Liver (tissue), 9 donors: ENCODE data around the gene ROBO3. TPM values are rescaled to one million over a fixed set of nuclear protein-coding genes. Genes with fewer than 3 reads are reported as not detected.

Source experiments
- DNase-seq: peaks from one replicate; pipeline ENCODE4 v3.0.0-alpha.2; 2017; ENCODE audit warnings: low spot score
- H3K27ac ChIP-seq, 2 donors: one replicate each; pipeline ENCODE4 v1.7.0; 2013; ENCODE audit warnings: inconsistent platforms in 2 of 2, low read length in 2 of 2, control low read depth in 1 of 2, low read depth in 1 of 2, mild to moderate bottlenecking in 1 of 2
- H3K27me3 ChIP-seq, 4 donors: one replicate each; pipeline versions ENCODE4 v1.6.1 to v1.7.0; 2013; ENCODE audit warnings: low read length in 3 of 4, inconsistent platforms in 1 of 4, mild to moderate bottlenecking in 1 of 4, moderate library complexity in 1 of 4; ENCODE audit not compliant: control insufficient read depth in 4 of 4, insufficient read depth in 4 of 4
- H3K36me3 ChIP-seq, 4 donors: one replicate each; pipeline versions ENCODE4 v1.6.1 to v1.7.0; 2013; ENCODE audit warnings: low read length in 3 of 4, mild to moderate bottlenecking in 3 of 4, low read depth in 1 of 4, moderate library complexity in 1 of 4; ENCODE audit not compliant: control insufficient read depth in 4 of 4, insufficient read depth in 3 of 4
- H3K4me1 ChIP-seq, 4 donors: one replicate each; pipeline versions ENCODE4 v1.6.1 to v1.7.0; 2013; ENCODE audit warnings: low read length in 3 of 4, mild to moderate bottlenecking in 3 of 4, moderate library complexity in 1 of 4; ENCODE audit not compliant: control insufficient read depth in 4 of 4, insufficient read depth in 4 of 4
- H3K4me3 ChIP-seq, 3 donors: one replicate each; pipeline versions ENCODE4 v1.6.1 to v1.7.0; 2013; ENCODE audit warnings: low read length in 3 of 3, control low read depth in 1 of 3, low read depth in 1 of 3, mild to moderate bottlenecking in 1 of 3
- H3K9ac ChIP-seq, 2 donors: one replicate each; pipeline ENCODE4 v1.7.0; 2013; ENCODE audit warnings: low read length in 2 of 2, mild to moderate bottlenecking in 2 of 2, moderate library complexity in 2 of 2, control low read depth in 1 of 2, low read depth in 1 of 2
- H3K9me3 ChIP-seq, 4 donors: one replicate each; pipeline versions ENCODE4 v1.6.1 to v1.7.0; 2013; ENCODE audit warnings: low read length in 3 of 4; ENCODE audit not compliant: control insufficient read depth in 4 of 4
- CTCF ChIP-seq: fragments of 150-350 bp; IDR thresholded peaks from 2 replicates; pipeline ENCODE4 v1.5.1; 2017; ENCODE audit warnings: improper control_type of control experiment, low read depth, low read length; ENCODE audit not compliant: missing input control
- EGR1 ChIP-seq, 2 donors: IDR thresholded peaks; 2 replicates each; pipeline ENCODE4 v1.6.1; 2016 to 2018; ENCODE audit warnings: antibody characterized with exemption in 2 of 2, low read depth in 2 of 2
- FOXA1 ChIP-seq: IDR thresholded peaks from 2 replicates; pipeline ENCODE4 v1.6.1; 2016; ENCODE audit warnings: antibody characterized with exemption
- FOXA2 ChIP-seq: IDR thresholded peaks from 2 replicates; pipeline ENCODE4 v1.6.1; 2016; ENCODE audit warnings: antibody characterized with exemption
- GABPA ChIP-seq, 2 donors: IDR thresholded peaks in 1 of 2; conservative IDR thresholded peaks in 1 of 2; 2 replicates each; pipeline ENCODE4 v1.6.1; 2016; ENCODE audit warnings: antibody characterized with exemption in 2 of 2, mild to moderate bottlenecking in 1 of 2, moderate library complexity in 1 of 2
- HNF4A ChIP-seq, 2 donors: conservative IDR thresholded peaks; 2 replicates each; pipeline ENCODE4 v1.6.1; 2016; ENCODE audit warnings: antibody characterized with exemption in 2 of 2, mild to moderate bottlenecking in 2 of 2
- HNF4G ChIP-seq: IDR thresholded peaks from 2 replicates; pipeline ENCODE4 v1.6.1; 2016; ENCODE audit warnings: antibody characterized with exemption
- JUND ChIP-seq, 2 donors: IDR thresholded peaks; 2 replicates each; pipeline ENCODE4 v1.6.1; 2016; ENCODE audit warnings: antibody characterized with exemption in 2 of 2
- NR2F2 ChIP-seq: IDR thresholded peaks from 2 replicates; pipeline ENCODE4 v1.6.1; 2016; ENCODE audit warnings: antibody characterized with exemption
- RAD21 ChIP-seq, 2 donors: IDR thresholded peaks; 2 replicates each; pipeline ENCODE4 v1.6.1; 2016; ENCODE audit warnings: antibody characterized with exemption in 2 of 2, mild to moderate bottlenecking in 2 of 2
- RXRA ChIP-seq, 2 donors: IDR thresholded peaks; 2 replicates each; pipeline ENCODE4 v1.6.1; 2017 to 2018; ENCODE audit warnings: antibody characterized with exemption in 2 of 2, mild to moderate bottlenecking in 1 of 2
- TAF1 ChIP-seq: conservative IDR thresholded peaks from 2 replicates; pipeline ENCODE4 v1.6.1; 2016; ENCODE audit warnings: antibody characterized with exemption, mild to moderate bottlenecking
- YY1 ChIP-seq: IDR thresholded peaks from 2 replicates; pipeline ENCODE4 v1.6.1; 2016; ENCODE audit warnings: antibody characterized with exemption, mild to moderate bottlenecking
- WGBS: extraction: QIAGEN DNeasy Blood & Tissue Kit; methylation state at CpG from one replicate; pipeline ENCODE4 v1.1.7; 2013; 5-methylcytosine and 5-hydroxymethylcytosine counted together
- polyA plus RNA-seq, 2 donors: library from polyadenylated mRNA; stranded (reverse) in 1 of 2; unstranded in 1 of 2; fragments of 200-250 nt in 1 of 2; fragments of >200 nt in 1 of 2; fragmentation: Nextera tagmentation in 1 of 2; extraction: Ambion mirVana in 1 of 2; gene quantifications; one replicate each; pipeline versions ENCODE4 v1.2.1 to v1.2.3, GENCODE V29; 2013 to 2015
- total RNA-seq, 2 donors: library from RNA; depleted of rRNA; stranded (reverse); fragments of >200 nt; gene quantifications; one replicate each; pipeline ENCODE4 v1.2.3, GENCODE V29; 2014
- TF ChIP-seq, protein P1 (sequence below): IDR thresholded peaks from 2 replicates; pipeline ENCODE4 v1.6.1; 2016; ENCODE audit warnings: antibody characterized with exemption, mild to moderate bottlenecking
- TF ChIP-seq, protein P2 (sequence below): IDR thresholded peaks from 2 replicates; pipeline ENCODE4 v1.6.1; 2016; ENCODE audit warnings: antibody characterized with exemption
- TF ChIP-seq, protein P3 (sequence below): IDR thresholded peaks from 2 replicates; pipeline ENCODE4 v1.6.1; 2016; ENCODE audit warnings: antibody characterized with exemption
- TF ChIP-seq, protein P4 (sequence below): IDR thresholded peaks from 2 replicates; pipeline ENCODE4 v1.6.1; 2016; ENCODE audit warnings: antibody characterized with exemption
- donor health status: healthy.
- donor health status: healthy.
- donor health status: healthy.
- donor health status: healthy.
- donor health status: healthy.

ROBO3 gene
- total and polyA plus RNA-seq, 4 donors: 1.1 to 2.2 (median 1.4) TPM

- peak overlapping the region in 1 of 3 donors; percentile 14 for H3K4me3 ChIP-seq
- WGBS: 84% methylated on average over 16 of the region's 16 CpGs
- H3K36me3 ChIP-seq: no peaks in the 10 kb centered on the region
- peaks cover 0 to 2% (median 0%) of the 10 kb centered on the region in 4 donors for H3K27me3 ChIP-seq
- no peaks in the 10 kb centered on the region for H3K9me3 ChIP-seq
- H3K9ac ChIP-seq: no peak overlapping the region
- peaks cover 0 to 9% (median 1%) of the 10 kb centered on the region in 4 donors for H3K4me1 ChIP-seq
- DNase-seq: no peak
- TF ChIP-seq EGR1 (IDR thresholded peaks at IDR 0.05; ENCODE audit: low read depth in 2 of 2) (no peak), CTCF (no peak), YY1 (no peak), RXRA (IDR thresholded peaks at IDR 0.05) (no peak), FOXA2 (no peak), NR2F2 (no peak), JUND (IDR thresholded peaks at IDR 0.05) (no peak), RAD21 (IDR thresholded peaks at IDR 0.05) (no peak), FOXA1 (no peak), HNF4G (no peak), HNF4A (conservative IDR thresholded peaks at IDR 0.05) (no peak), GABPA (IDR thresholded peaks at IDR 0.05 in 1 of 2, conservative IDR thresholded peaks at IDR 0.05 in 1 of 2) (no peak), TAF1 (no peak)
- TF ChIP-seq, protein P1, sequence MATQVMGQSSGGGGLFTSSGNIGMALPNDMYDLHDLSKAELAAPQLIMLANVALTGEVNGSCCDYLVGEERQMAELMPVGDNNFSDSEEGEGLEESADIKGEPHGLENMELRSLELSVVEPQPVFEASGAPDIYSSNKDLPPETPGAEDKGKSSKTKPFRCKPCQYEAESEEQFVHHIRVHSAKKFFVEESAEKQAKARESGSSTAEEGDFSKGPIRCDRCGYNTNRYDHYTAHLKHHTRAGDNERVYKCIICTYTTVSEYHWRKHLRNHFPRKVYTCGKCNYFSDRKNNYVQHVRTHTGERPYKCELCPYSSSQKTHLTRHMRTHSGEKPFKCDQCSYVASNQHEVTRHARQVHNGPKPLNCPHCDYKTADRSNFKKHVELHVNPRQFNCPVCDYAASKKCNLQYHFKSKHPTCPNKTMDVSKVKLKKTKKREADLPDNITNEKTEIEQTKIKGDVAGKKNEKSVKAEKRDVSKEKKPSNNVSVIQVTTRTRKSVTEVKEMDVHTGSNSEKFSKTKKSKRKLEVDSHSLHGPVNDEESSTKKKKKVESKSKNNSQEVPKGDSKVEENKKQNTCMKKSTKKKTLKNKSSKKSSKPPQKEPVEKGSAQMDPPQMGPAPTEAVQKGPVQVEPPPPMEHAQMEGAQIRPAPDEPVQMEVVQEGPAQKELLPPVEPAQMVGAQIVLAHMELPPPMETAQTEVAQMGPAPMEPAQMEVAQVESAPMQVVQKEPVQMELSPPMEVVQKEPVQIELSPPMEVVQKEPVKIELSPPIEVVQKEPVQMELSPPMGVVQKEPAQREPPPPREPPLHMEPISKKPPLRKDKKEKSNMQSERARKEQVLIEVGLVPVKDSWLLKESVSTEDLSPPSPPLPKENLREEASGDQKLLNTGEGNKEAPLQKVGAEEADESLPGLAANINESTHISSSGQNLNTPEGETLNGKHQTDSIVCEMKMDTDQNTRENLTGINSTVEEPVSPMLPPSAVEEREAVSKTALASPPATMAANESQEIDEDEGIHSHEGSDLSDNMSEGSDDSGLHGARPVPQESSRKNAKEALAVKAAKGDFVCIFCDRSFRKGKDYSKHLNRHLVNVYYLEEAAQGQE: no peak
- TF ChIP-seq, protein P2, sequence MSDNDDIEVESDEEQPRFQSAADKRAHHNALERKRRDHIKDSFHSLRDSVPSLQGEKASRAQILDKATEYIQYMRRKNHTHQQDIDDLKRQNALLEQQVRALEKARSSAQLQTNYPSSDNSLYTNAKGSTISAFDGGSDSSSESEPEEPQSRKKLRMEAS: no peak
- TF ChIP-seq, protein P3, sequence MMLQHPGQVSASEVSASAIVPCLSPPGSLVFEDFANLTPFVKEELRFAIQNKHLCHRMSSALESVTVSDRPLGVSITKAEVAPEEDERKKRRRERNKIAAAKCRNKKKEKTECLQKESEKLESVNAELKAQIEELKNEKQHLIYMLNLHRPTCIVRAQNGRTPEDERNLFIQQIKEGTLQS: no peak
- TF ChIP-seq, protein P4, sequence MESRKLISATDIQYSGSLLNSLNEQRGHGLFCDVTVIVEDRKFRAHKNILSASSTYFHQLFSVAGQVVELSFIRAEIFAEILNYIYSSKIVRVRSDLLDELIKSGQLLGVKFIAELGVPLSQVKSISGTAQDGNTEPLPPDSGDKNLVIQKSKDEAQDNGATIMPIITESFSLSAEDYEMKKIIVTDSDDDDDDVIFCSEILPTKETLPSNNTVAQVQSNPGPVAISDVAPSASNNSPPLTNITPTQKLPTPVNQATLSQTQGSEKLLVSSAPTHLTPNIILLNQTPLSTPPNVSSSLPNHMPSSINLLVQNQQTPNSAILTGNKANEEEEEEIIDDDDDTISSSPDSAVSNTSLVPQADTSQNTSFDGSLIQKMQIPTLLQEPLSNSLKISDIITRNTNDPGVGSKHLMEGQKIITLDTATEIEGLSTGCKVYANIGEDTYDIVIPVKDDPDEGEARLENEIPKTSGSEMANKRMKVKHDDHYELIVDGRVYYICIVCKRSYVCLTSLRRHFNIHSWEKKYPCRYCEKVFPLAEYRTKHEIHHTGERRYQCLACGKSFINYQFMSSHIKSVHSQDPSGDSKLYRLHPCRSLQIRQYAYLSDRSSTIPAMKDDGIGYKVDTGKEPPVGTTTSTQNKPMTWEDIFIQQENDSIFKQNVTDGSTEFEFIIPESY: no peak
- H3K27ac ChIP-seq: peak overlapping the region in 1 of 2 donors; percentile 23
Measured at GRCh38 chr11:124896071-124896750, 31.0 kb downstream of the ROBO3 start.
